ENCODE data around the gene MAML2.

MAML2 gene

DNA sequence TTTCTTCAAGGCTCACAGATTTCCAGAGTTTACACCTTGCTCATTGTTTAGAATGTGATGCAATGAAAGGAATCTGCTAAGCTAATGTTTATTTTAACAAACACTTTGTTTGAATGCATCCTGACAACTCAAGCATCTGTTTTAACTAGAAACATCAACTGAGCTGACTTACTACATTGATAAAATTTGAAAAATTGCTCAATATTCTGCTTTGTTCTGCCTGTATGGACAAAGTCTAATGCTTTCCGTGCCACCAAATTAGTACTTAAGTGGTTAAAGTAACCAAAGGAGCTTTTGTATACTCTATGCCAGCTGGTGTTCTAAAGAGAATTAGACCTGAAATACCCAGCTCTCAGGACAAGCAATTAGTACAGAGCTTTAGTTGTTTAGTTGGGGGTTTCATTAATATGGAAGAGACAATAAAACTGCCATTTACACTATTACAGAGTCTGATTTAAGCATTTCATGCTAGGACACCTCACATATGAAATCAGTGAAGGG lies 105.2 kb downstream of the MAML2 start:
- Histone ChIP-seq H3K4me3 (ENCODE audit: low read depth in 1 of 2, low read length in 2 of 2) (no peak overlapping the region), H3K9me3 (ENCODE audit: insufficient read depth, low read length, severe bottlenecking) (no peaks in the 10 kb centered on the region), H4K20me1 (ENCODE audit: insufficient read depth, low read length) (no peaks in the 10 kb centered on the region), H3K9ac (ENCODE audit: low read depth, low read length) (no peak overlapping the region), H2AFZ (ENCODE audit: low read depth, low read length) (no peak overlapping the region), H3K27ac (ENCODE audit: low read length) (no peak overlapping the region), H3K79me2 (ENCODE audit: insufficient read depth, low read length) (no peaks in the 10 kb centered on the region; the same call in 1 of the 2 replicates), H3K27me3 (ENCODE audit: insufficient read depth, low read length, poor library complexity) (no peaks in the 10 kb centered on the region), H3K36me3 (ENCODE audit: insufficient read depth, low read length) (no peaks in the 10 kb centered on the region), H3K4me1 (ENCODE audit: insufficient read depth, low read length) (peaks cover 19% of the 10 kb centered on the region), H3K4me2 (ENCODE audit: insufficient read depth, low read length) (no peak overlapping the region)
- ATAC-seq (ENCODE audit: insufficient read depth, low read depth), result no peak
- DNase-seq, result no peak
- no peak for TF ChIP-seq EZH2 (IDR thresholded peaks at IDR 0.05; ENCODE audit: borderline replicate concordance, low read depth, low read length, severe bottlenecking)
- no peak for TF ChIP-seq CTCF (IDR thresholded peaks at IDR 0.05; ENCODE audit: borderline replicate concordance, extremely low read depth, low read length, poor library complexity, severe bottlenecking)

DNA sequence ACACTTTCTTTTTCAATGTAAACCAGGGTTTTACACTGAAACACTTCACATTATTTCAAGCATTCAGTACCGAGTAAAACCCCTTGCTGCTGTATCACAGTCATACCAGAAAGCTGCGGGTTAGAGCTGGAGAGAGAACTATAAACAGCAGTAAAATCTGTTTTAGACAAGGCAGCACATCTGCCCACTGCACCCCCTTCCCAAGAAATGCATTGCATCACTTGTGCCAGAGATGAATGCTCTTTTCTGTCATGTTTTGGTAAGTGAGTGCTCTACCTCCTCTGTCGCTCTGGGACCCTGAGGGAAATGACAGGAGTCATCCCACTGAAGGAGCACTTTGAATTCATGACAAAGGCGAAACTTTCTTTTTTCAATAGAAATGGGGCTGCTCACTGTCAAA lies 107.2 kb downstream of the MAML2 start:
- Histone ChIP-seq H4K20me1 (ENCODE audit: insufficient read depth, low read length) (no peaks in the 10 kb centered on the region), H3K27me3 (ENCODE audit: insufficient read depth, low read length, poor library complexity) (no peaks in the 10 kb centered on the region), H3K4me3 (ENCODE audit: low read depth in 1 of 2, low read length in 2 of 2) (no peak overlapping the region), H3K4me2 (ENCODE audit: insufficient read depth, low read length) (no peak overlapping the region), H3K4me1 (ENCODE audit: insufficient read depth, low read length) (no peaks in the 10 kb centered on the region), H3K27ac (ENCODE audit: low read length) (no peak overlapping the region), H3K9me3 (ENCODE audit: insufficient read depth, low read length, severe bottlenecking) (no peaks in the 10 kb centered on the region), H3K79me2 (ENCODE audit: insufficient read depth, low read length) (no peaks in the 10 kb centered on the region), H3K9ac (ENCODE audit: low read depth, low read length) (no peak overlapping the region), H3K36me3 (ENCODE audit: insufficient read depth, low read length) (no peaks in the 10 kb centered on the region), H2AFZ (ENCODE audit: low read depth, low read length) (no peak overlapping the region)
- ATAC-seq (ENCODE audit: insufficient read depth, low read depth) (0 out of 3 replicates have a peak, but pooled peaks have one; percentile 27), DNase-seq (no peak)
- TF ChIP-seq EZH2 (IDR thresholded peaks at IDR 0.05; ENCODE audit: borderline replicate concordance, low read depth, low read length, severe bottlenecking) (no peak), CTCF (IDR thresholded peaks at IDR 0.05; ENCODE audit: borderline replicate concordance, extremely low read depth, low read length, poor library complexity, severe bottlenecking) (no peak)

DNA sequence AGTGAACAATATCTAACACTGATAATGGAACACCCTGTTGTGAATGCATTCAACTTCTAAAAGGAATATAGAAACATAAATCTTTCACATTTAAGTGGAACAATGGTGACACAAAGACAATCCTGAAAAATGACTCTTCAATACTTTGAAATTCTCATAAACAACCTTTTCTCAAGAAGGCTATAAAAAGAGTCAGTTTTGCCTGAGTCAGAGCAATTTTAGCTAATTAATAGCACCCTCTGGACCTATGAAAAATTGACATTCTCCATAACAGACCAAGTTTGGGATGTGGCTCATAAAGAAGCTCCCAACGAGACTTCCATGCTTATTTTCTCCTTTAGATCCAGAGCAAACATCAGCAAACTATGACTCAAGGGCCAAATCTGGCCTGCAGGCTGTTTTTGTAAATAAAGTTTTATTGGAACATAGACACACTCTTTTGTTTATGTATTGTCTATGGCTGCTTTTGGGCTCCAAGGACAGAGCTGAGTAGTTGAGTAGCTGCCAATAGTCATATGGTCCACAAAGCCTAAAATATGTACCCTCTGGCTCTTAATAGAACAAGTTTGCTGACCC lies 108.0 kb downstream of the MAML2 start:
- H3K79me2 ChIP-seq (ENCODE audit: insufficient read depth, low read length), result no peaks in the 10 kb centered on the region
- no peak for TF ChIP-seq EZH2 (IDR thresholded peaks at IDR 0.05; ENCODE audit: borderline replicate concordance, low read depth, low read length, severe bottlenecking)
- no peak for TF ChIP-seq CTCF (IDR thresholded peaks at IDR 0.05; ENCODE audit: borderline replicate concordance, extremely low read depth, low read length, poor library complexity, severe bottlenecking)
- H4K20me1 ChIP-seq (ENCODE audit: insufficient read depth, low read length), result no peaks in the 10 kb centered on the region
- no peak overlapping the region for H3K4me3 ChIP-seq (ENCODE audit: low read depth in 1 of 2, low read length in 2 of 2)
- H2AFZ ChIP-seq (ENCODE audit: low read depth, low read length), result no peak overlapping the region
- no peak overlapping the region for H3K9ac ChIP-seq (ENCODE audit: low read depth, low read length)
- no peaks in the 10 kb centered on the region for H3K4me1 ChIP-seq (ENCODE audit: insufficient read depth, low read length)
- DNase-seq (no peak), ATAC-seq (ENCODE audit: insufficient read depth, low read depth) (no peak)
- no peaks in the 10 kb centered on the region for H3K27me3 ChIP-seq (ENCODE audit: insufficient read depth, low read length, poor library complexity)
- H3K27ac ChIP-seq (ENCODE audit: low read length), result no peak overlapping the region
- no peak overlapping the region for H3K4me2 ChIP-seq (ENCODE audit: insufficient read depth, low read length)
- H3K36me3 ChIP-seq (ENCODE audit: insufficient read depth, low read length), result no peaks in the 10 kb centered on the region
- H3K9me3 ChIP-seq (ENCODE audit: insufficient read depth, low read length, severe bottlenecking), result no peaks in the 10 kb centered on the region

All from DND-41 (cell line).